Natural killer cell (primary cell): ENCODE results near the gene CDH13. TPM values are rescaled to one million over a fixed set of nuclear protein-coding genes. Genes with fewer than 3 reads are reported as not detected.

Experiments used
- ATAC-seq, 3 donors: fragments of 150-1000 bp in 2 of 3; fragments of 200-7000 bp in 1 of 3; cut with Tn5 transposase; 1 replicate in 1 of 3; 2 replicates in 2 of 3; pipeline ENCODE4 v1.10.0; 2021; ENCODE audit warnings: mild to moderate bottlenecking in 2 of 3, moderate library complexity in 2 of 3
- DNase-seq, 2 donors: peaks; one replicate each; pipeline versions ENCODE4 v3.0.0 to v3.0.0-alpha.2; 2013 to 2021; ENCODE audit warnings: mixed read lengths in 1 of 2
- H3K27ac ChIP-seq: one replicate; pipeline ENCODE4 v1.5.1; 2013; ENCODE audit warnings: mild to moderate bottlenecking, low read length
- H3K27me3 ChIP-seq: one replicate; pipeline ENCODE4 v1.6.1; 2013; ENCODE audit warnings: low read length; ENCODE audit not compliant: control insufficient read depth, insufficient read depth
- H3K36me3 ChIP-seq: one replicate; pipeline ENCODE4 v1.6.1; 2013; ENCODE audit warnings: low read length; ENCODE audit not compliant: control insufficient read depth, insufficient read depth
- H3K4me1 ChIP-seq: one replicate; pipeline ENCODE4 v1.6.1; 2013; ENCODE audit warnings: low read length; ENCODE audit not compliant: control insufficient read depth, insufficient read depth
- H3K4me3 ChIP-seq: one replicate; pipeline ENCODE4 v1.5.1; 2013; ENCODE audit warnings: low read length
- H3K9me3 ChIP-seq: one replicate; pipeline ENCODE4 v1.6.1; 2013; ENCODE audit warnings: low read length; ENCODE audit not compliant: control insufficient read depth, insufficient read depth
- H3K27ac Mint-ChIP-seq, 2 donors: one replicate each; pipeline ENCODE4 v1.8.0; 2022; ENCODE audit warnings: mild to moderate bottlenecking in 2 of 2, mixed read lengths in 2 of 2, moderate library complexity in 1 of 2
- H3K27me3 Mint-ChIP-seq, 2 donors: one replicate each; pipeline ENCODE4 v1.8.0; 2022; ENCODE audit warnings: low read depth in 2 of 2, mixed read lengths in 2 of 2
- H3K36me3 Mint-ChIP-seq: one replicate; pipeline ENCODE4 v1.8.0; 2022; ENCODE audit warnings: mixed read lengths
- H3K4me1 Mint-ChIP-seq, 2 donors: one replicate each; pipeline ENCODE4 v1.8.0; 2022; ENCODE audit warnings: mixed read lengths in 2 of 2
- H3K4me3 Mint-ChIP-seq: one replicate; pipeline ENCODE4 v1.8.0; 2022; ENCODE audit warnings: mild to moderate bottlenecking, moderate library complexity, mixed read lengths
- H3K9me3 Mint-ChIP-seq, 2 donors: one replicate each; pipeline ENCODE4 v1.8.0; 2022; ENCODE audit warnings: mixed read lengths in 2 of 2
- WGBS: methylation state at CpG from one replicate; pipeline ENCODE4 v1.1.7; 2013; ENCODE audit warnings: missing lambda C conversion rate; ENCODE audit not compliant: insufficient coverage; 5-methylcytosine and 5-hydroxymethylcytosine counted together
- intact Hi-C: fragments of 100-400 bp; cut with micrococcal nuclease; formaldehyde crosslinking; loops from one replicate; pipeline ENCODE4 v1.14.2; 2022
- total RNA-seq, 4 donors: library from RNA; stranded (reverse); fragments of 120-200 nt in 1 of 4; gene quantifications; one replicate each; pipeline versions ENCODE4 v1.2.3 to v1.2.4, GENCODE V29; 2013 to 2022
- TF ChIP-seq, protein P1 (sequence below): fragments of 200-600 bp; IDR thresholded peaks from one replicate; pipeline ENCODE4 v1.8.0; 2022; ENCODE audit warnings: antibody characterized with exemption

CDH13 gene
- total RNA-seq, 3 donors from 2014 or later (not counting 1 experiment from before 2014, with no cell fraction given) = not detected

DNA sequence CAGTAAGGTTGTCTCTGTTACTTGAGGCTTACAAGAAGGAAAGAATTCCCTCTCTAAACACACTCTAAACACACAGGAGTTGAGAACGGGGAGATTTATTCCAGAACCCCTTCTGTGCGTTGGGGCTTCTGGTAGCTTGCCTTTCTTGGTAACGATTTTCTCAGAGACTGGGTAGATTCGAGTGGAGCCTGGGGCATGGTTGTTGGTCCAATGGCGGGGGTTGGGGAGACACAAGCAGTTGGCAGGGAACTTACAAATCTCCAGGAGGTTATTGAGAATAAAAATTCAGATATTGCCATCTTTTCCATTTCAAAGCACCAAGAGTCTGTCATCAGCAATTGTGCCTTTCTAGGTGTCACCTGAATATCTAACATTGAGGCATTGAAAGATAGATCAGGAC lies 251.7 kb downstream of the CDH13 start:
- H3K4me1 Mint-ChIP-seq = peaks cover 20 to 26% of the 10 kb centered on the region in 2 donors
- H3K36me3 Mint-ChIP-seq = no peaks in the 10 kb centered on the region
- H3K27me3 Mint-ChIP-seq = peaks cover 6 to 7% of the 10 kb centered on the region in 2 donors
- H3K9me3 Mint-ChIP-seq = no peaks in the 10 kb centered on the region
- Histone ChIP-seq H3K36me3 (no peaks in the 10 kb centered on the region), H3K9me3 (no peaks in the 10 kb centered on the region), H3K27me3 (no peaks in the 10 kb centered on the region), H3K4me1 (peaks cover 4% of the 10 kb centered on the region), H3K4me3 (no peak overlapping the region), H3K27ac (no peak overlapping the region)
- intact Hi-C loops = no loop called here
- TF ChIP-seq, protein P1, sequence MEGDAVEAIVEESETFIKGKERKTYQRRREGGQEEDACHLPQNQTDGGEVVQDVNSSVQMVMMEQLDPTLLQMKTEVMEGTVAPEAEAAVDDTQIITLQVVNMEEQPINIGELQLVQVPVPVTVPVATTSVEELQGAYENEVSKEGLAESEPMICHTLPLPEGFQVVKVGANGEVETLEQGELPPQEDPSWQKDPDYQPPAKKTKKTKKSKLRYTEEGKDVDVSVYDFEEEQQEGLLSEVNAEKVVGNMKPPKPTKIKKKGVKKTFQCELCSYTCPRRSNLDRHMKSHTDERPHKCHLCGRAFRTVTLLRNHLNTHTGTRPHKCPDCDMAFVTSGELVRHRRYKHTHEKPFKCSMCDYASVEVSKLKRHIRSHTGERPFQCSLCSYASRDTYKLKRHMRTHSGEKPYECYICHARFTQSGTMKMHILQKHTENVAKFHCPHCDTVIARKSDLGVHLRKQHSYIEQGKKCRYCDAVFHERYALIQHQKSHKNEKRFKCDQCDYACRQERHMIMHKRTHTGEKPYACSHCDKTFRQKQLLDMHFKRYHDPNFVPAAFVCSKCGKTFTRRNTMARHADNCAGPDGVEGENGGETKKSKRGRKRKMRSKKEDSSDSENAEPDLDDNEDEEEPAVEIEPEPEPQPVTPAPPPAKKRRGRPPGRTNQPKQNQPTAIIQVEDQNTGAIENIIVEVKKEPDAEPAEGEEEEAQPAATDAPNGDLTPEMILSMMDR = no peak
- WGBS = 85% methylated on average over 4 of the region's 5 CpGs
- ATAC-seq (no peak), DNase-seq (no peak)
- no peak overlapping the region for H3K27ac Mint-ChIP-seq
- H3K4me3 Mint-ChIP-seq = no peak overlapping the region

GRCh38 chr16:82880346-82880745 lies 253.6 kb downstream of the CDH13 start:
- ATAC-seq (no peak), DNase-seq (no peak)
- no peak overlapping the region for H3K27ac ChIP-seq
- no peaks in the 10 kb centered on the region for H3K27me3 ChIP-seq
- 95% methylated on average over 3 of the region's 4 CpGs for WGBS
- Mint-ChIP-seq H3K4me1 (peaks cover 20 to 37% of the 10 kb centered on the region in 2 donors), H3K36me3 (no peaks in the 10 kb centered on the region), H3K9me3 (peaks cover 0 to under 1% of the 10 kb centered on the region in 2 donors), H3K27me3 (peaks cover 5 to 9% of the 10 kb centered on the region in 2 donors), H3K27ac (no peak overlapping the region), H3K4me3 (no peak overlapping the region)
- TF ChIP-seq, protein P1 = no peak
- peaks cover 7% of the 10 kb centered on the region for H3K4me1 ChIP-seq
- intact Hi-C loops = no loop called here
- H3K4me3 ChIP-seq = no peak overlapping the region
- H3K9me3 ChIP-seq = no peaks in the 10 kb centered on the region
- no peaks in the 10 kb centered on the region for H3K36me3 ChIP-seq

DNA sequence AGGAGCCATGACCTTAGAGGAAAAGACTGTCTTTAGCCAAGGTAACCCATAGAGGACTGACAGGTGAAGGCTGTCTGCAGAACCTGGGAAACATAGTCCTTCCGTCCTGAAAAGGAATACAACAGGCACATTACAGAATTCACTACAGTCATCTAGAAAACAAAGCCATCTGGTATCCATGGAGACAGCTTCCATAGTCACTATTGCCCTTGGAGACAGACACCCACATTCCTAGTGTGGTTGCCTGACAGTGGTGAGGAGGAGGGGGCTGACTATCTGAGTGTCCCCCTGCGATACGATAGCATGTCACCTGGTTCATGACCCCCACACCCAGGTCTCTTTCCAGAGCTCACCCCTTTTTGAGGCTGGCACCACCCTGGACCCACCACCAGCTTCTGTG lies 254.7 kb downstream of the CDH13 start:
- Mint-ChIP-seq H3K27me3 (peaks cover 5 to 9% of the 10 kb centered on the region in 2 donors), H3K4me1 (peaks cover 13 to 30% of the 10 kb centered on the region in 2 donors), H3K9me3 (peaks cover 0 to 2% of the 10 kb centered on the region in 2 donors), H3K27ac (no peak overlapping the region), H3K36me3 (no peaks in the 10 kb centered on the region), H3K4me3 (no peak overlapping the region)
- H3K4me1 ChIP-seq = peaks cover 7% of the 10 kb centered on the region
- no peaks in the 10 kb centered on the region for H3K9me3 ChIP-seq
- WGBS = 94% methylated on average over 3 of the region's 3 CpGs
- H3K4me3 ChIP-seq = no peak overlapping the region
- no peak overlapping the region for H3K27ac ChIP-seq
- intact Hi-C loops = no loop called here
- ATAC-seq = no peak
- no peaks in the 10 kb centered on the region for H3K27me3 ChIP-seq
- no peak for DNase-seq
- TF ChIP-seq, protein P1 = no peak
- H3K36me3 ChIP-seq = no peaks in the 10 kb centered on the region

DNA sequence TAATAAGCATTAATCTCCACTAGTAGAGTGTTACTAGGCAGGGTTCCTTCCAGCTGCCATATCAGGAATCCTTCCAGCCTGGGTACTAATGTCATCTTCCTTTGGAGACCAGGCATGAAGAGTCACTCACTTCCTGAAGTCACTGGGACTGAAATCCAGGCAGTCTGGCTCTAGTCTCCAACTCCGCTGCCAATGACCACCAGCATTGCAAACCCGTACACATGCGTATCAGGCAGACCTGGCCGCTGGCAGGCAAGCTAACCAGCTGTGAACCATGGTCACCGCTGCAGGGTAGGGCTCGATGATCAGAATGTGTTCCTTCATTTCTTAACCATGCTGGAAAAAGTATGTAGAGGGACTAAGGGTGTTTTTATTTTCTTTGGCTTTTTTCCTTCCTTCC lies 255.5 kb downstream of the CDH13 start:
- no peak for ATAC-seq
- no peak for DNase-seq
- Histone ChIP-seq H3K4me1 (peaks cover 7% of the 10 kb centered on the region), H3K27me3 (no peaks in the 10 kb centered on the region), H3K9me3 (no peaks in the 10 kb centered on the region), H3K36me3 (no peaks in the 10 kb centered on the region), H3K4me3 (no peak overlapping the region), H3K27ac (no peak overlapping the region)
- H3K36me3 Mint-ChIP-seq = no peaks in the 10 kb centered on the region
- 96% methylated on average over 5 of the region's 6 CpGs for WGBS
- H3K9me3 Mint-ChIP-seq = peaks cover 0 to 2% of the 10 kb centered on the region in 2 donors
- peak overlapping the region in 1 of 2 donors; percentile 58 for H3K27ac Mint-ChIP-seq
- peaks cover 5 to 9% of the 10 kb centered on the region in 2 donors for H3K27me3 Mint-ChIP-seq
- H3K4me3 Mint-ChIP-seq = no peak overlapping the region
- intact Hi-C loops = no loop called here
- TF ChIP-seq, protein P1 = no peak
- H3K4me1 Mint-ChIP-seq = peaks cover 13 to 25% of the 10 kb centered on the region in 2 donors
